Left colon (tissue), 2 donors: ENCODE results near the gene KRT37. TPM values are rescaled to one million over a fixed set of nuclear protein-coding genes. Genes with fewer than 3 reads are reported as not detected.
"Not testable (repeated sequence)": the region's sequence is repeated elsewhere in the genome, so short reads cannot be mapped to it uniquely, and the experiment has no call there.

Experiments used
- ATAC-seq: fragments of 200-7000 bp; cut with Tn5 transposase; one replicate; pipeline ENCODE4 v1.9.1; 2020; ENCODE audit warnings: mild to moderate bottlenecking, moderate library complexity
- DNase-seq, 2 donors: peaks; one replicate each; pipeline ENCODE4 v3.0.0-alpha.2; 2020
- intact Hi-C, 2 donors: fragments of 100-400 bp; cut with DNase I in 1 of 2; cut with micrococcal nuclease in 1 of 2; formaldehyde crosslinking; loops; one replicate each; pipeline versions ENCODE4 v1.11.2 to v1.14.0; 2022; cut with DNase I, micrococcal nuclease
- total RNA-seq, 2 donors: library from RNA; stranded (reverse); fragmentation: NEBNext Ultra II Directional; extraction: Animal tissue kit (Norgen Biotek cat#: 25700); gene quantifications; one replicate each; pipeline ENCODE4 v1.2.1, GENCODE V29; 2021
- donor health status: DM: no; HTN: no; CAD: no.
- donor health status: DM: yes; HTN: yes; CAD: no.

The KRT37 gene
- total RNA-seq, 2 donors from 2014 or later: not detected

DNA sequence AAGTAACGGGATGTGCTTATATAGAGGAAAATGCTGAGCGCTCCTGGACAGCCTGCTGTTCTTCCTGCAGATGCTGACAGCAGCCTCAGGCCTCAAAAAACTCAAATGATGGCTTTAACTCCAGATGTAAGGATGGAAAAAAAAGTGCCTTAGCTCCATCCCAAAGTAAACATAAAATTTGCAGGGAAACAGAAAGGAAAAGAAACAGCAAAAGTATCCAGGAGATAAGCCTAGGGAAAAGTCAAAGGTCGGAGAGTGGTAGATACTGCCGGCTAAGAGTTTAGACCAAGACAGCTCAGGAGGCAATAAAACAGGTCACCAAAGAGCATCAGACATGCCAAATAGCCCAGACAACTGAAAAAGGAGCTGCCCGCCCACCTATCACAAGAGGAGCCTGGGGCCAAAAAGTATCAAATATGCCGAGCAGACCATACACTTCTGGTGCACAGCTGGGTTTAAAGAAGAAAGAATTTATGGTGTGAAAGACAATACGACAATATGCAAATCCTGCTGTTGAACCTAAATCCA, 33.9 kb downstream of the KRT37 start:
- intact Hi-C loops: no loop called here
- DNase-seq (no peak), ATAC-seq (no peak)

DNA sequence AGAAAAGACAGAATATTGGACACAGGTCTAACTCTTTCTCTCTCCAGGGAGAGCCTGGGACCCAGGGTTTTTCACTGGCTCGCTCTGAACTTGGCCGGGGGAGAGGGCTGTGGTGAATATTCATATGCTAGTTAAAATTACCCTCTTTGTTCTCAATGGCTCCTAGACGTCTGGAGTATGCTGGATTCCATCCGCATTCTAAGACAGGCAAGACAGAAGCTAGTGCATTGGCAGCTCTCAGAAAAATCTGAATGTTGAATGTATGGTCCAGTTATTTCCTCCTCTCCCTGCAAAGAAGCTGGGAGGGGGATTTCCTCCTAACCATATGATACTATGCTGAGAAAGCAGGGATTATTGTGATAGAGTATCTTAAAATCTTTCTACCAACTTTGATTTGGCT, 36.7 kb downstream of the KRT37 start:
- intact Hi-C loops: loop anchor here in 1 of 2 donors (10.0 kb wide), 1 partner anchor 57 kb away; the partner anchor contains the start of gene KRT38
- ATAC-seq (no peak), DNase-seq (no peak)

DNA sequence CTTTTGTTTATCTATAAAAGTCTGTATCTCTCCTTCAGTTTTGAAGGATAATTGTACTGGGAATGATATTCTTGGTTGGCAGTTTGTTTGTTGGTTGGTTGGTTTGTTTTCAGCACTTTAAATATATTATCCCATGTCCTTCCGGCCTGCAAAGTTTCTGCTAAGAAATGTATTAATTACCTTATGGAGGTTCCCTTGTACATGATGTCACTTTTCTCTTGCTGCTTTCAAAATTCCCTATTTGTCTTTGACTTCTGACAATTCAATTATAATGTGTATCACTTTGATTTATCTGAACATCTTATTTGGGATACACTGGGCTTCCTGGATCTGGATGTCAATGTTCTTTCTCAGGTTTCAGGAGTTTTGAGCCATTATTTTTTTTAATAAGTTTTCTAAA, 38.2 kb downstream of the KRT37 start:
- no peak for ATAC-seq
- DNase-seq: no peak
- intact Hi-C loops: loop anchor here in 1 of 2 donors (10.0 kb wide), 1 partner anchor 59 kb away; the partner anchor contains the start of gene KRT38

- DNase-seq (no peak), ATAC-seq (no peak)
- intact Hi-C loops: loop anchor here in 1 of 2 donors (10.0 kb wide), 1 partner anchor 61 kb away; the partner anchor contains the start of gene KRT38
Measured at GRCh38 chr17:41383690-41384089, 40.7 kb downstream of the KRT37 start.

DNA sequence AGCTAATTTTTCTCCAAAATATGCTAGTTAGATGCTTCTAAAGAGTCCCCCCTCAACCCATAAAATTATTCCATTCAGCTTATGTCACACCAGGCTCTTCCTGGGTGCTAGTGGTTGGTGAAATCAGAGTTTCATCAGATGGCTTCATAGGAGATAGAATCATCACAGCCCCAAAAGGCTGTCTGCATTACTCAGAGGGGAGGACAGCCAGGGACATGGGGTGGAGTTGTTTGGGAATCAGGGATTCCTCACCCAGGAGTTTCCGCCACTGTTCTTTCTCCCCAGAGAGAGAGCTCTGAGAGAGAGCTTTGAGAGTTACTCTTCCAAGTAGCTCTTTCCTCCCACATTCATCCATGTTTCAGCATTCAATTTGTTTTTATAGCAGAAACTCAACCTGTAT, 42.0 kb downstream of the KRT37 start:
- no peak for ATAC-seq
- DNase-seq: no peak
- intact Hi-C loops: loop anchor here in 1 of 2 donors (10.0 kb wide), 1 partner anchor 62 kb away; the partner anchor contains the start of gene KRT38

- intact Hi-C loops: loop anchor here in 1 of 2 donors (10.0 kb wide), 1 partner anchor 63 kb away; the partner anchor contains the start of gene KRT38
- not testable (repeated sequence) for DNase-seq, ATAC-seq
Measured at GRCh38 chr17:41381943-41382342, 42.4 kb downstream of the KRT37 start, which contains the start of gene KRT34. Gene KRT34 (minus strand): TSS chr17:41382306. CDS start chr17:41382246, 60 bp downstream.

DNA sequence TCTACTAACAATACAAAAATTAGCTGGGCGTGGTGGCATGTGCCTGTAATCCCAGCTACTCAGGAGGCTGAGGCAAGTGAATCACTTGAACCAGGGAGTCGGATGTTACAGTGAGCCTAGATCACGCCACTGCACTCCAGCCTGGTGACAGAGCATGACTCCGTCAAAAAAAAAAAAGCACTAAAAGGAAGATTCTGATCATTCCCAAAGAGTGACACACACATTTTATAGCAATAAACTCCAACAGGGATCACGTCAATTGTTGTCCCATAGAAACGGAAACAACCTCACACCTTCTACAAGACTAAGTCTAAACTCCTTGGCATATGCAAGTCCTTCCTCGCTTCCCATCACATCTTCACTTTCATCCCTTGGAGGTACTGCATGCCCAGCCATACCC, 44.3 kb downstream of the KRT37 start:
- intact Hi-C loops: loop anchor here in 1 of 2 donors (10.0 kb wide), 1 partner anchor 65 kb away; the partner anchor contains the start of gene KRT38
- not testable (repeated sequence) for ATAC-seq, DNase-seq

DNA sequence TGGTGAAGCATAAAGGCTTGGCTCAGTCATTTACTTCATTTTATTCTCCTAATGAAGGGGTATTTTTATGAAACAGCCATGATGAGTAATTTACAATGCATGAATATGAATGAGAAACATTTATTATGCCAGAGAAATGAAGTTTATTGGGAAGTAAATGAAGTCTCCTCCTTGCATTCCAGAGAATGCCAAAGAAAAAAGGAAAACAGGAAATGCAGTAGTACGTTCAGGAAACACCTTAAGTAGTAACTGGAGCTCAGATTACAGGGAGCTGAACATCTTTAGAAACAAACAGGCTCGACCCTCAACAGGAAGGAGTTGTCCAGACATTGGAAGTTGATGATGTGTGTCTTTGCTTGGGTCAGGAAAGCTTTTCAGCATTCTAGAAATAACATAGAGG, 46.8 kb downstream of the KRT37 start:
- intact Hi-C loops: no loop called here
- no peak for ATAC-seq

More for the DNA sequence above, 46.8 kb downstream of the KRT37 start:
- DNase-seq: no peak

Other genes with a start within 250 kb of the KRT37 start
- gene KRTAP4-2, start 246.4 kb downstream of the KRT37 start, total RNA-seq: not detected
- under 1 TPM in 1 of 2 donors, not detected in 1; 0.34 TPM for gene KRTAP4-1, start 239.7 kb downstream of the KRT37 start, total RNA-seq
- not detected for gene KRTAP9-1, start 234.7 kb downstream of the KRT37 start, total RNA-seq
- not detected for gene KRTAP9-2, start 197.9 kb downstream of the KRT37 start, total RNA-seq
- not detected for gene KRTAP9-3, start 192.1 kb downstream of the KRT37 start, total RNA-seq
- not detected for gene KRTAP9-8, start 186.6 kb downstream of the KRT37 start, total RNA-seq
- gene KRTAP9-4, start 174.9 kb downstream of the KRT37 start, total RNA-seq: not detected
- gene KRTAP9-9, start 169.2 kb downstream of the KRT37 start, total RNA-seq: not detected
- not detected for gene KRTAP9-6, start 159.2 kb downstream of the KRT37 start, total RNA-seq
- gene KRTAP9-7, start 148.9 kb downstream of the KRT37 start, total RNA-seq: not detected
- not detected for gene KRTAP29-1, start 121.7 kb downstream of the KRT37 start, total RNA-seq
- gene KRTAP16-1, start 115.3 kb downstream of the KRT37 start, total RNA-seq: not detected
- gene KRTAP17-1, start 108.9 kb downstream of the KRT37 start, total RNA-seq: not detected
- not detected for gene KRT33A, start 73.8 kb downstream of the KRT37 start, total RNA-seq
- not detected for gene KRT33B, start 54.8 kb downstream of the KRT37 start, total RNA-seq
- under 1 TPM in 1 of 2 donors, not detected in 1; 0.20 TPM for gene KRT34, start 42.3 kb downstream of the KRT37 start, total RNA-seq
- not detected for gene KRT31, start 27.0 kb downstream of the KRT37 start, total RNA-seq
- not detected for gene KRT38, start 16.4 kb upstream of the KRT37 start, total RNA-seq
- gene KRT32, start 42.8 kb upstream of the KRT37 start, total RNA-seq: not detected
- not detected for gene KRT35, start 56.6 kb upstream of the KRT37 start, total RNA-seq
- gene KRT36, start 65.3 kb upstream of the KRT37 start, total RNA-seq: under 1 TPM in 1 of 2 donors, not detected in 1; 0.27 TPM
- gene KRT13, start 81.0 kb upstream of the KRT37 start, total RNA-seq: under 1 TPM in 1 of 2 donors, not detected in 1; 0.82 TPM
- 10 to 100 TPM in 1 of 2 donors, 1 to 10 TPM in 1; 6.8 to 30.9 TPM for gene KRT15, start 94.3 kb upstream of the KRT37 start, total RNA-seq
- gene KRT19, start 103.7 kb upstream of the KRT37 start, total RNA-seq: 1,000 to 10,000 TPM; 1,911 to 3,076 TPM
- gene KRT9, start 147.5 kb upstream of the KRT37 start, total RNA-seq: not detected
- gene KRT14, start 162.3 kb upstream of the KRT37 start, total RNA-seq: under 1 TPM; 0.25 to 0.40 TPM
- gene KRT16, start 188.2 kb upstream of the KRT37 start, total RNA-seq: not detected
- gene KRT17, start 200.0 kb upstream of the KRT37 start, total RNA-seq: under 1 TPM in 1 of 2 donors, not detected in 1; 0.70 TPM